Rectal smooth muscle tissue (tissue), 1 donor: ENCODE results near the gene CCDC180.
"Not testable (repeated sequence)": the region's sequence is repeated elsewhere in the genome, so short reads cannot be mapped to it uniquely, and the experiment has no call there.

ENCODE experiments used
- H3K27ac ChIP-seq: one replicate; pipeline ENCODE4 v1.7.0; 2013; ENCODE audit warnings: low read depth, low read length, inconsistent platforms
- H3K27me3 ChIP-seq: one replicate; pipeline ENCODE4 v1.7.0; 2013; ENCODE audit warnings: low read length; ENCODE audit not compliant: control insufficient read depth, insufficient read depth
- H3K36me3 ChIP-seq: one replicate; pipeline ENCODE4 v1.7.0; 2013; ENCODE audit warnings: low read length; ENCODE audit not compliant: control insufficient read depth, insufficient read depth
- H3K4me1 ChIP-seq: one replicate; pipeline ENCODE4 v1.7.0; 2013; ENCODE audit warnings: low read length; ENCODE audit not compliant: control insufficient read depth, insufficient read depth
- H3K4me3 ChIP-seq: one replicate; pipeline ENCODE4 v1.7.0; 2013; ENCODE audit warnings: low read length
- H3K9ac ChIP-seq: one replicate; pipeline ENCODE4 v1.7.0; 2013; ENCODE audit warnings: low read length

Gene CCDC180

GRCh38 chr9:97332993-97333392 lies 25.5 kb downstream of the CCDC180 start:
- no peak overlapping the region for H3K4me3 ChIP-seq
- H3K9ac ChIP-seq: no peak overlapping the region
- no peak overlapping the region for H3K27ac ChIP-seq
- no peaks in the 10 kb centered on the region for H3K36me3 ChIP-seq
- H3K27me3 ChIP-seq: no peaks in the 10 kb centered on the region
- H3K4me1 ChIP-seq: no peaks in the 10 kb centered on the region

GRCh38 chr9:97335622-97336021 lies 28.2 kb downstream of the CCDC180 start:
- not testable (repeated sequence) for H3K27me3 ChIP-seq, H3K4me3 ChIP-seq, H3K36me3 ChIP-seq, H3K4me1 ChIP-seq, H3K27ac ChIP-seq, H3K9ac ChIP-seq

DNA sequence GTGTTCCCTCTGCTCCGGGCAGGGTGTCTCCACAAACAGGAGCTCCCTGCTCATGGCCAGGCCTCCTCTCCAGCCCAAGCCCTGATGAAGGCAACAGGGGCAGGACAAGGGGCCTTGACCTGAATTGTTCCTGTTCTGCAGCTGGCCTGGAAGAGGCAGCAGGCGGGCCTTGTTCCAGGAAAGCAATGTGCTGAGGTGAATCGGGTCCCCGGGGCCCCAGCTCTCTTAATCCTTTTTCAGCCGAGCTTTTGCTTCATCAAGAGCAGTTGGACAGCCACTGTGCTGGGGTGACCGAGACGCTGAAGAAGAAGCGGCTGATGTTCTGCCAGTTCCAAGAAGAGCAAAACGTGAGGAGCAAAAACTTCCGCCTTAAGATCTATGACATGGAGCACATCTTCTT lies 41.4 kb downstream of the CCDC180 start:
- Histone ChIP-seq H3K4me1 (no peaks in the 10 kb centered on the region), H3K27ac (no peak overlapping the region), H3K36me3 (peaks cover 2% of the 10 kb centered on the region), H3K9ac (no peak overlapping the region), H3K4me3 (no peak overlapping the region), H3K27me3 (no peaks in the 10 kb centered on the region)

- H3K36me3 ChIP-seq: no peaks in the 10 kb centered on the region
- H3K27ac ChIP-seq: no peak overlapping the region
- H3K4me3 ChIP-seq: no peak overlapping the region
- no peaks in the 10 kb centered on the region for H3K27me3 ChIP-seq
- no peak overlapping the region for H3K9ac ChIP-seq
- no peaks in the 10 kb centered on the region for H3K4me1 ChIP-seq
Observed at GRCh38 chr9:97349400-97349799, 41.9 kb downstream of the CCDC180 start.

DNA sequence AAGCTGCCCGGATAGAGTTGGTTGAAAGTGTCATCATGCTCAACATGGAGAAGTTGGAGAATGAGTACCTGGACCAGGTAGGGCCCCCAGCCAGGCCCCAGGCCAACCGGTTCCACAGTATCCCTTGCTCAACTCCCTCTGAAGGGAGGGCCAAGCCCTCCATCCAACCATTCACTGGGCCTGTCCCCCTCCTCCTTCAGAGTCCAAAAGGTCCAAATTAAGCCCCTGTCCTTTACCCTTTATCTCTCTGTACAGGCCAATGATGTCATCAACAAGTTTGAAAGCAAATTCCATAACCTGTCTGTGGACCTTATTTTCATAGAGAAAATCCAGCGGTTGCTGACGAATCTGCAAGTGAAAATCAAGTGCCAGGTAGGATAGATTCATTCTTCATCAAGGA lies 47.2 kb downstream of the CCDC180 start:
- H3K27ac ChIP-seq: no peak overlapping the region
- H3K27me3 ChIP-seq: no peaks in the 10 kb centered on the region
- no peaks in the 10 kb centered on the region for H3K36me3 ChIP-seq
- H3K4me3 ChIP-seq: no peak overlapping the region
- no peak overlapping the region for H3K9ac ChIP-seq
- no peaks in the 10 kb centered on the region for H3K4me1 ChIP-seq

DNA sequence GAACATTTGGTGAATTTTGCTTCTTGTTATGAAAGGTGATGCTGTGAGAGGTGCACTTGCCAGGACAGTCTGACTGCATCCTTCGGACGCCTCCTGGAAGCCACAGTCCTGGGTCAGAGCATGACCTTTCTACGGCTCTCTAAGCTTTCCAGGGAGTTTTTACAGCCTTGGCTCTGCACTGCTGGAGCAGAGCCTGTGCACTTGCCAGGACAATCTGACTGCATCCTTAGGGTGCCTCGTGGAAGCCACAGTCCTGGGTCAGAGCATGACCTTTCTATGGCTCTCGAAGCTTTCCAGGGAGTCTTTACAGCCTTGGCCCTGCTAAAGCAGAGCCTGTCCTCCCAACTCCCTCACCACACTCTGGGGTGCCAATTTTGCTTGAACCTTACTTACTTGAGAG lies 49.6 kb downstream of the CCDC180 start:
- H3K4me3 ChIP-seq: no peak overlapping the region
- no peaks in the 10 kb centered on the region for H3K4me1 ChIP-seq
- no peak overlapping the region for H3K9ac ChIP-seq
- no peaks in the 10 kb centered on the region for H3K27me3 ChIP-seq
- H3K36me3 ChIP-seq: peaks cover 2% of the 10 kb centered on the region
- H3K27ac ChIP-seq: no peak overlapping the region
